NCI-H146 treated with DMSO at 0.1 percent for 48 hours (cell line): ENCODE results near the gene FKBP5.
"Not testable (repeated sequence)": the region's sequence is repeated elsewhere in the genome, so short reads cannot be mapped to it uniquely, and the experiment has no call there.

Experiments used
- DNase-seq: peaks from one replicate; lab custom pipeline; 2025; ENCODE audit not compliant: unreplicated experiment; lab: John Stamatoyannopoulos, UW

FKBP5 gene

DNA sequence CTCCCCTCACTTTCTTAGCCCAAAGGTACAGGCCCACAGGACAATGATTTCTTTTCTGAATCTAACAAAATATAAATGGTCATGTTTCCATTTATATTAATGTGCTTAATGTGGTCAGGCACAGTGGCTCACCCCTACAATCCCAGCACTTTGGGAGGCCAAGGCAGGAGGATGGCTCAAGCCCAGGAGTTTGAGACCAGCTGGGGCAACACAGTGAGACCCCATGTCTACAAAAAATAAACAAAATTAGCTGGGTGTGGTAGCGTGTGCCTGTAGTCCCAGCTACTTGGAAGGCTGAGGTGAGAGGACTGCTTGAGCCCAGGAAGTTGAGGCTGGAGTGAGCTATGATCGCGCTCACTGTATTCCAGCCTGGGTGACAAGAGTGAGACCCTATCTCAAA lies 98.8 kb downstream of the FKBP5 start:
- DNase-seq = no peak

DNA sequence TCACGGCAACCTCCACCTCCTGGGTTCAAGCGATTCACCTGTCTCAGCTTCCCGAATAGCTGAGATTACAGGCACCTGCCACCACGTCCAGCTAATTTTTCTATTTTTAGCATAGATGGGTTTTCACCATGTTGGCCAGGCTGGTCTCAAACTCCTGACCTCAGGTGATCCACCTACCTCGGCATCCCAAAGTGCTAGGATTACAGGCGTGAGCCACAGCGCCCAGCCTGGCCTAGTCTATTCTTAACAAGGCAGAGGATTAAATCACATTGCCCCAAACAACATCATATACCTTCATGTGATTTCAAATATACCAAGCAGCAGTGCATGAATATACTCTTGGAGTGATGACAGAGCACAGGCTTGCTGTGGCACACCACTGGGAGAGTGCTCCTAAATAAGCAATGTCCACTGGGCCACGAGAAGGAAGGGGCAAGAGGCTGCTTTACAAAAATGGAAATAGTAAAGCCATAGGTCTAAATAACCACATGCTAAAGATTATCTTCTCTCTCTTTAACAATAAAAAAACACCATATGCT lies 99.4 kb downstream of the FKBP5 start:
- DNase-seq = no peak

- no peak for DNase-seq
Measured at GRCh38 chr6:35587167-35587566, 101.5 kb downstream of the FKBP5 start.

DNA sequence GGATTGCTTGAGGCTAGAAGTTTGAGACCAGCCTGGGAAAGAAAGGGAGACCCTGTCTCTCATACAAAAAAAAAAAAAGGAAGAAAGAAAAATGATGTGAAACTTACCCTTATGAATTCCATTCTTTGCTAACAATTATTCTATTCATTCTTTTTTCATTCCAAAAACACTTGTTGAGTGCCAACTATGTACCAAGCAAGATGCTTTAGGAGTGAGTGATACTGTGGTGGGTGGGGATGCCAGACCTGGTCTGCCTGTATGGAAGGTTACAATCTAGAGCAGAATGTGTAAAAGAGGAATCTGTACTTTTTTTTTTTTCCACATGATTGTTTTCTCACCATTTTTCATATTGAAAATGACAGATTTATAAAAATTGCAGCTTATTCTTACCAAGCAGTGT lies 102.2 kb downstream of the FKBP5 start:
- no peak for DNase-seq

- no peak for DNase-seq
Measured at GRCh38 chr6:35585658-35586057, 103.1 kb downstream of the FKBP5 start.

DNA sequence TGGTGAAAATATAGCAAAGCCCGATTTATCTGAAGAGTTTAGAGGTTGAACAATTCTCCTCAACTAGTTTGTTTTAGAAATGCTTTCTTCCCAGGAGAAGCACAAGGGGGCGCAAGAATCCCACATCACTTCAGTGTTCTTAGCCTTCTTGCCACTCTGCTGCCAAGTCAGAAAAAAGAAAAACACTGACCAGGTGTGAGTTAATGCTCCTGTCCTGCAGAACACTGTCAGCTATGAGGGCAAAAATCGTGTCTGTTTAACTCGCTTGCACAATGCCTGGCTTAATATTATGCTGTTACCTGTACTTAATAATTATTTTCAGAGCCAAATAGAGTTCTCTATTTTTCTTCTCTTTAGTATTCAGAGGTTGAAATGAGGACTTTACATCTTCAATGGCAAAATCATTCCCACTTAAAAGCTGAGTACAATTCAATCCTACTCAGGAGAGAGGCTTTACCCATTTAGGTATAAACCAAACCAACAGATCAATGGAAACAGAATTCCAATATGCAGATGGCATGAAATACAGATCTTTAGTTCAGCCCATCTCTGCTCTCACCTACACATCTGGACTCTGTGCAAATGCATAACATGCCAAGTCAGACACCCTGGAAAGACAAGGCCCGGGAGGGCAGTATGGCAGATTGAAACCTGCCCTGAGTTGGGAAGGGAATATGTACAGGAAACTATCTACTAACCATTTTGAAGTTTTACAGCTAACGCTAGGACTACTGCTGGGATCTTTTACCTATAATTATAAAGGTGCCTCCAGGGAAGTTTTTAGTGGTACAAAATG lies 104.6 kb downstream of the FKBP5 start:
- peak; percentile 56 for DNase-seq

DNA sequence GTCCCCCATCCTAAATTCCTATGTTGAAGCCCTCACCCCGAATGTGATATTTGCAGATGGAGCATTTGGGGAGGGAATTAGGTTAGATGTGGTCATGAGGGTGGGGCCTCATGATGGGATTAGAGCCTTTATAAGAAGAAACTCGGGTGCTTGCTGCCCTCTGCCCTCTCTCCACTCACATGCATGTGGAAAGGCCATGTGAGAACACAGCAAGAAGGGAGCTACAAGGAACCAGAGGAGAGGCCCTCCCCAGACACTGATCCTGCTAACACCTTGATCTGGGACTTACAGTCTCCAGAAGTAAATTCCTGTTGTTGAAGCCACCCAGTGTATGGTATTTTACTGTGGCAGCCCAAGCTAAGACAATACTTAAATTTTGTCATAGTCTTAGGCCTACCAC lies 106.4 kb downstream of the FKBP5 start:
- DNase-seq = no peak

- DNase-seq = no peak
Measured at GRCh38 chr6:35581633-35582032, 107.1 kb downstream of the FKBP5 start.

DNA sequence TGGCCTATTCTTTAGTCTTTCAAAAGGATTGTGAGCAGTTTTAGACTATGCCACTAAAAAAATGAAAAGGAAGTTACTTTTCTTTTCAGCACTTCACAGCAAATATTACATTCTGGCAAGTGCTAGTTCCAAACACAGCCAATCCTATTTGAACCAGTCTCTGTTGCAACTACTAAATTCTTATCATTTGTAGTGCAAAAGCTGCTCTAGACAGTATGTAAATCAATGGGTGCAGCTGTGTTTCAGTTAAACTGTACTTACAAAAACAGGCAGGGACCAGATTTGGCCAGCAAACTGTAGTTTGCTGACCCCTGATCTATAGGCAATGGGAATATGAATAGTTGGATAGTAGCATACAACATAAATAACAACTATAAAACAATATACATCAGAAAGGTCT lies 107.9 kb downstream of the FKBP5 start:
- DNase-seq = no peak

GRCh38 chr6:35576682-35577081 lies 112.0 kb downstream of the FKBP5 start:
- no peak for DNase-seq

- no peak for DNase-seq
Measured at GRCh38 chr6:35573495-35574110, 115.1 kb downstream of the FKBP5 start.

GRCh38 chr6:35570885-35571330 lies 117.8 kb downstream of the FKBP5 start:
- not testable (repeated sequence) for DNase-seq

GRCh38 chr6:35569011-35569461 lies 119.7 kb downstream of the FKBP5 start:
- DNase-seq = no peak

DNA sequence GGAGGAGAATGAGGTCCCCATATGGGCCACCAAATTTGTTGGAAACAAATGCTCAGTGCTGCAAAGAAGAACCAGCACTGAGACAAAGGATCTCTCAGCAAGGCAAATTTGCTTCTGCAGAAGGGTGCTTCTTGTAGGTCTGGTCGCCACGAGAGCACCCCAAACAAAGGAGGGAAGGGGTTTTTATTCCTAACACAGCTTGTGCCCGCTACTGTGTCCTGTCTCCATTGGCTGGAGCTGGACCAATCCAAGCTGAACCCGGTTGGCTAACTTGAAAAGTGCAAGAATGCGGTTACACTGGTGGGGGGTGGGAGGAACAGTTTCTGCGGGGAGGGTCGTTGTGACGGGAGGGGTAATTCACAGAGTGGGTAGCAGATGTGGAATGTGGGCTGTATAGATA lies 121.9 kb downstream of the FKBP5 start:
- DNase-seq = no peak

GRCh38 chr6:35564733-35565132 lies 124.0 kb downstream of the FKBP5 start:
- no peak for DNase-seq

DNA sequence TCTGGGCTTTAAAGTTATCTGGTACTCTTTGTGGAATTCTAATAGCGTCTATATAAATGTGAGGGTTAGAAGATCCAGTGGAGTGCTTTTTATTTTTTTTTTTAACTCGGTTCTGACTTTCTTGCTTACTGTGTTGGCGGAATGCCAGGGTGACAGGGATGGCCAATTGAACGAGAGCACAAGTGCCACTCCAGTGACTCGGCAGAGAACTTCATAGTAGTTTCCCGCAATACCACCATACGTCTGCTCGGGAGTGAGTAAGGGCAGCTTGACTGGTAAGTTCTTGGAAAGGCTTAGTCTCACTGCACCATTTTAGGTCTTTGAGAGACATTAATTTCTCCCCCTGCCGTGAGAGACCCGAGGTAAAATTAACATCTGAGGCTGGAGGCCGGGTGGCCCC lies 126.7 kb downstream of the FKBP5 start:
- DNase-seq = no peak

DNA sequence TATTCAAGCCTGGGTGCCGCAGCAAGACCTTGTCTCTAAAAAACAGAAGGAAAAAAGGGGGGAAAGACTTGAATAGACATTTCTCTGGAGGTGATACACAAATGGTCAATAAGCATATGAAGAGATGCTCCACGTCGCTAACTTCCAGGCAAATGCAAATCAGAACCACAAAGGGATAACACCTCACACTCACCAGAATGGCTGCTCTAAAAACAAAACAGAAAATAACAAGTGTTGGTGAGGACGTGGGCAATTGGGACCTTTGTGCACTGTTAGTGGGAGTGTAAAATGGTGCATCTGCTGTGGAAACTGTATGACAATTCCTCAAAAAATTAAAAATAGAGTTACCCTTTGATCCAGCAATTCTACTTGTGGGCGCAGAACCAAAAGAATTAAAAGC lies 127.6 kb downstream of the FKBP5 start:
- no peak for DNase-seq

DNA sequence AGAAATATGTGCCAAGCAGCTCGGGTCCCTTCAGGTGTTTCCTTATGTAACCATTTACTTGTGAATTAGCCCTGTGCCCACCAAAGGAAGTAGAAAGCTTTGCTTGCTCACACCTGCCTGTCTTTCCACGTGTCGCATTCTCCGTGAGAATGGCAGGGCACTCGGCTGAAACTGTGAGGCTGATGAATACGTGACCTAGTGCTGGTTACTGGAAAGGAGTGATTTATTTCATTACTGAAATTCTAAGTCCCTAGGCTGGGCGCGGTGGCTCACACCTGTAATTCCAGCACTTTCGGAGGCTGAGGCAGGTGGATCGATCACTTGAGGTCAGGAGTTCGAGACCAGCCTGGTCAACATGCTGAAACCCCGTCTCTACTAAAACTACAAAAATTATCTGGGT lies 130.1 kb downstream of the FKBP5 start:
- DNase-seq = no peak

DNA sequence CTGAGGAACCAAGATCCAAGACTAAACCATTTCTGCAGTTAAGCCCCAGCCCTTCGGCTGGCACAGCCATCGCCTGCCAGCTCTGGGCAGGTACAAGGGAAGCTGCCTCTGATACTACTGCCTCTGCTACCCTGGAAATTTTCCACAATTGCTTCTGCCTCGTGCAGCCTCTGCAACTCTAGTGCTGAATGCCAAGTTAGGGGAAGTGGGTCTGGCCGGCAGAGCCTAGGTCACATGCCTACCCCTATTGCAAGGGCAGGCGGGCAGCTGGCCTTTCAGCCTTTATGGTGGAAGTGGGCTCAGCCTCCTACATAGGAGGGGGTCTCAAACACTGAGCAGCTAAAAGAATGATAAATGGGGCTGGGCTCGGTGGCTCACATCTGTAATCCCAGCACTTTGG lies 131.5 kb downstream of the FKBP5 start:
- no peak for DNase-seq

DNA sequence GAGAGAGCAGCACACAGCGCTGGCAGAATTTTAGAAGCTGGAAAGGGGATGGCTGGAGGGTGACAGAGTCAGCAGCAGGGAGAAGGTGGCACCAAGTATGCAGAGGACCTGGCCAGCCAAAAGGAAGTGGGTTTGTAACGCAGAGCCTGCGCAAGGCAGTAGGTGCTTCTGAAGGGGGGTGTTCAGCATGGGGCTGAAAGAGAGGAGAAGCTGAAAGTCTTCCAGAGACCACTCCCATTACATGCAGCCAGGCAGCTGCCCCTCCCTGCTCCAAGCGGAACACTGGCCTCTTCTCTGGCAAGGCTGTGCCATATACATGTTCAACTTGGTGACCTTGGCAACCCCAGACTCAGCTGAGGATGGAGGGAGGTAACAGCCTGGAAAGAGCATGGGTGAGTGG lies 133.9 kb downstream of the FKBP5 start:
- no peak for DNase-seq

GRCh38 chr6:35553315-35553714 lies 135.4 kb downstream of the FKBP5 start:
- DNase-seq = no peak

- DNase-seq = peak; percentile 10
Measured at GRCh38 chr6:35552285-35552917, 136.3 kb downstream of the FKBP5 start.
